Measurements from ENCODE around the gene TMEM204.

DNA sequence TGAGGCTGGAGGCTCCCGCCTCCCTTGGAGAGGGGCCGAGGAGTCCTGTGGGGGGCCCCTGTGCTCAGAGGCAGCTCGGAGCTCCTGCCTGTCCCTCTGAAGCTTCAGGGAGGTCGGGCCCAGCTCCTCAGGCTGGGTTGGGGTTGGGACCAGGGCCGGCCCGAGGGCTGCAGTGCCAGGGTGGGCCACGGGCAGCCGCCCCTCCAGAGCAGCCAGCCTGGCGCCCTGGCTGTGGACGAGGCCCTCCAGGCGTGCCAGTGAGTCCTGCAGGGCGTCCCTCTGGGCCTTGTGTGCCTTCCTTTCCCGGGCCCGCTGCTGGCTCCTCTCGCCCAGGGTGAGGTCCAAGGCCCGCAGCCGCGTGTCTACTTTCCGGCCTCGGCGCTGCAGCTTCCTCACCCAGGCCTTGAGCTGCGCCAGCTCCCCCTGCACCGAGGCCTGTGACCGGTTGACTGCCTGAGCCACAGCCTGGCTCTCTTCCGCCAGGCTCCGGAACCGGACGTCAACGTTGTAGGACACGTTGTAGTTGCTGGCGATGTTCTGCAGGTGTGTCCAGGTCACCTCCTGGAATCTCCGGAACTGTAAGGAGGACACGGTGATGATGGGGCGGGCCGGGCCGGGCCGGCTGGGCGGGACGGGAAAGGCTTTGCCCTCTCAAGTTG, 45.9 kb upstream of the TMEM204 start:
- TF ChIP-seq, protein P1, sequence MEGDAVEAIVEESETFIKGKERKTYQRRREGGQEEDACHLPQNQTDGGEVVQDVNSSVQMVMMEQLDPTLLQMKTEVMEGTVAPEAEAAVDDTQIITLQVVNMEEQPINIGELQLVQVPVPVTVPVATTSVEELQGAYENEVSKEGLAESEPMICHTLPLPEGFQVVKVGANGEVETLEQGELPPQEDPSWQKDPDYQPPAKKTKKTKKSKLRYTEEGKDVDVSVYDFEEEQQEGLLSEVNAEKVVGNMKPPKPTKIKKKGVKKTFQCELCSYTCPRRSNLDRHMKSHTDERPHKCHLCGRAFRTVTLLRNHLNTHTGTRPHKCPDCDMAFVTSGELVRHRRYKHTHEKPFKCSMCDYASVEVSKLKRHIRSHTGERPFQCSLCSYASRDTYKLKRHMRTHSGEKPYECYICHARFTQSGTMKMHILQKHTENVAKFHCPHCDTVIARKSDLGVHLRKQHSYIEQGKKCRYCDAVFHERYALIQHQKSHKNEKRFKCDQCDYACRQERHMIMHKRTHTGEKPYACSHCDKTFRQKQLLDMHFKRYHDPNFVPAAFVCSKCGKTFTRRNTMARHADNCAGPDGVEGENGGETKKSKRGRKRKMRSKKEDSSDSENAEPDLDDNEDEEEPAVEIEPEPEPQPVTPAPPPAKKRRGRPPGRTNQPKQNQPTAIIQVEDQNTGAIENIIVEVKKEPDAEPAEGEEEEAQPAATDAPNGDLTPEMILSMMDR (IDR thresholded peaks at IDR 0.05): no peak
- no peak for TF ChIP-seq POLR2AphosphoS5 (IDR thresholded peaks at IDR 0.05)
- no peak for TF ChIP-seq POLR2A (IDR thresholded peaks at IDR 0.05)
- TF ChIP-seq EP300 (IDR thresholded peaks at IDR 0.05): no peak
